HG03457 (cell line): ENCODE measurements around the gene GRIK3.

Experiments used
- ATAC-seq: cut with Tn5 transposase; IDR thresholded peaks from one replicate; pipeline ENCODE4 v1.9.1; 2021; ENCODE audit warnings: moderate number of reproducible peaks; ENCODE audit not compliant: unreplicated experiment

Gene GRIK3

DNA sequence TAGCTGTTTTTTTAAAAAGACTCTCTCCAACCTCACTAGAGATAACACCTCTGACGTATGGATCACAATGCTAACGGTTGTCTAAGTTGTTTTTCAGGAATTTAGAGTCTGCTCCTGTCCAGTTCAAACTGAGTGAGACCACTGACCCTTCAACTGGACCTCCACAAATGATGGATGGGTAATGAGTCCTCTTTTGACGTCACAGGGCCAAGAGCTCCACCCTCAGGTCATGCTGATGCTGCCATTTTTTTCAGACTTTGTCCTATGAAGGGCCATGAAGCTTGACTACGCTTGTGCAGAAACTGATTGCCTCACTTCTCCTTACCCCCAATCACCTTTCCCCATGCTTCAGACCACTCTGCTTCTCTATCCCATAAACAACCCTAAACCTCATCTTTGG lies 16.6 kb downstream of the GRIK3 start:
- ATAC-seq, result no peak

DNA sequence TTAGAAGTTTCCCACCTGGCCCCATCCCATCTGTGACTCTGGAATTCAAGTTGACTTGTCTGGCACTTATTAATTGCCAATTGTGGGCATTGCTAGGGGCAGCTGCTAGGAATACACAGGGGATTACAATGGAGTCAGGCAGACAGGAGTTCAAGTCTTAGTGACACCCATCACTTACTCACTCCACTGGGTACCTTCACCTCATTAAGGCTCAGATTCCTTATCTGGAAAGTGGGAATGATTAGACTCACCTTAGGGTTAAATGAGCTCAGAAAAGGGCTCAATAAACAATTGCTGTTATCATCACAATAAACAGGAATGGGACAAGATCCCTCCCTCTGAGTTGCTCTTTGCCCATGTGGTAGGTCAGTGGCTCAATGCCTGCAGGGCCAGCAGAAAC lies 18.2 kb downstream of the GRIK3 start:
- no peak for ATAC-seq

DNA sequence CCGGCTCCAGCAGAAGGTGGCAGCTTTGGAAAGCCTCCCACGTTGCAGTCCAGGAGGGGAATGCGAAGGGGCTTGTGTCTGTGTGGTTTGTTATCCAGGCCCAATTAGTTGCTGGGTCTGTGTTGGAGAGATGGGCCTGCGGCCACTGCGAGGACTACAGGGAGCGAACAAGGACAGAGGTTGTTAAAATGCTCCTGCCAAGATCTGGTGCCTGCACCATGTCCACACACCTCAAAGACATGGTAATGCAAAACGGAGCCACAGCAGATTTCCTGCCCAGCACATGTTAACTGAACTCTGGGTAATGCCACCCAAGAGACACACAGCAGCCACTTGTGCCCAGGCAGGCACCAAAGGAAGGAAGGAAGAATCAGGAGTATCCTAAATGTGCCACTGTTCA lies 18.6 kb downstream of the GRIK3 start:
- ATAC-seq, result no peak

DNA sequence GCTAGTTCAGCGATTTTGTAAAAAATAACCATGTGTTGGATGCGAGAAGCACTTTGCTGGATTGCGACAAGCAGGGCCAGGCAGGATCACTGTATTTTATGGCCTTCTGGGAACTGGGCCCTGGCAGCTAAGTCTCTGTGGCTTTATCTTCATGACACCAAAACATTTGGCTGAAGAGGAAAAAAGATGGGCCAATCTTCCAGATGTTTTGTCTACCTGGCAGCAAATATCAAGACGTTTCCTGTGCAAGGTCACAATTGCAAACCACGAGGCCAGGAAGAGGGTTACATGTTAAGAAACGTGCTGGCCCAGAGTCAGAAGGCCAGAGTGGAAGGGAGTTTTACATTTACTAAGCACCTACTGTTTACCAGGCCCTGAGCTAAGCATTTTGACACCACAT lies 22.1 kb downstream of the GRIK3 start:
- no peak for ATAC-seq

DNA sequence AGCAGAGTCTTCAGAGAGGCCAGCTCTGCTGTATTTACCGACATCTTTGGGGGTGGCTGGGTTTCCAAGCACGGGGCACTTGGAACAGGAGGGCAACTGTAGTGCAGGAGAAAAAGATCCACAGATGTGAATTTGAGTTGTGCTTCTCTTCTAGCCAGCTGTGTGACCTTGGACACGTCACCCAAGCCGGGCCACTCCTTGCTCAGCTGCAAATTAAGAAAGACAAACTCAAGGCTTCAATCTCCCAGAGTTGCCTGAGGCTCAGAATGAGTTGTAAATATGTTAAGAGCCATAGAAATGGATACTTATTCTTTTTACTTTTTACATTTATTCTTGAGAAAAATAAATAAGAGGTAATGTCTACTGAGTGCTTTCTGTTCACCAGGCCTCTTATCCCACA lies 24.3 kb downstream of the GRIK3 start:
- no peak for ATAC-seq

DNA sequence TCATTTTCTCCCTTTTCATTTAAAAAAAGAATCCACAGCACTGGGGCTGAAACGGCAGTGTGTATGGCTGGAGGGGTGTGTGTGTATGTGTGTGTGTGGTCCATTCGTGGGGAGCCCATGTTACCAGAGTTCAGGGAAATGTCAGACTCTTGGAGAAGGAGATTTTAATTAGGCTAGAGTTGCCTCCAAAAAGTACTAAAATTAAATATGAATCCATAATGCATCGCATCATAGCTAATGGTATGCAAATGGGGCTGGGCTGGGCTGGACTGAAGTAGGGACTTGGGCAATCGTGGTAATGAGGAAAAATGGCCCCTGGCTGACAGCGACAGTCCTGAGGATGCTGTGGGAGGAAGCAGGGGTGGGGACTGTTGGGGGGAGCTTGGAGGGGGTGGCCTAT lies 24.8 kb downstream of the GRIK3 start:
- no peak for ATAC-seq

DNA sequence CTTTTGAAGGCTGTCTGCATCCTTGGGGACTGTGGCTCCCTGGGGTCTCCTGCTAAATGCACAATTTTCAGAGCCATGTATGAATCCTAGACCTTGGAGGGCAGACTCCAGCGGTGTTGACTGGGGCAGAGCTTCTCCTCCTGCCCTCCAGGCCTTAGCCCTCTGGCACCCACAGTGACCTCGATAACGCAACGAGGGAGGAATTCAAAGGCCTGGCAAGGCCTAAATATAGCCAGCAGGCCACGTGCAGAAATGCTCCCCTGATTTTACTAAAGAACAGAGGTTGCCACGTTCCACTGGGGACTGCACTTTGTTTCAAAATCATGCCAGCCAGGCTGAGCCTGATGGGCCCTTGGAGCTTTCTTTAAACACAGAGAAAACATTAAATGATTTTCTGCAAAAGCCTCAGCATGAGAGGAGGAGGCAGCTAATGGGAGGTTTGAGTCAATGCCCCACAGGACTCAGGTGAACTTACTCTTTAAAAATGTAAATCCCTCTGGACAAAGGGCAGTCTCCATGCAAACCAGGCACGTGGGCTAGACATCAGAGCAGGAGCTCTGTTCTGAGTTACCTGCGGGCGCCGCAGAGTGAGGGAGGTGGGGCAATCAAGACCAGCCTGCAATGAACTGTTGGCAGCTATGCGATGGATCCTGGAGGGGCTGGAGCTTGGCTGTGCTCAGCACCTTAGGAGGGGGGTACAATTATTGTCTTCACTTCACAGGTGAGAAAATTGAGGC lies 28.0 kb downstream of the GRIK3 start:
- no peak for ATAC-seq

DNA sequence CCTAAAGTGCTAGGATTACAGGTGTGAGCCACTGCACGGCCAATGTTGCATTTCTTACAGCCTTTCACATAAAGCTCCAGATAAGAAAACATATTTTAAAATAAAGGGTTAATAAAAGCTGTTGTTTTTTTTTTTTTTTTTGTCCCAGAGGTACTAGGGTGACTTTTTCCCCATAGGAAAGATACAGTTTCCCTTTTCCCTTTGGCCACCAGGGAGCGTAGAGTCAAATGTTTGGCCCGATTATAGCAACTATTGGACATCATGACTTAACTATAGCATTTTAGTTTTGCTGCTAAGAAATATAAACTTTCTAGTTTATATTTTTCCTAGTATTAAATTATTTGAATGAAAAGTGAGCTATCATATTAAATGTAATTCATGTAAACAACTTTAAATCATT lies 31.4 kb downstream of the GRIK3 start:
- no peak for ATAC-seq

DNA sequence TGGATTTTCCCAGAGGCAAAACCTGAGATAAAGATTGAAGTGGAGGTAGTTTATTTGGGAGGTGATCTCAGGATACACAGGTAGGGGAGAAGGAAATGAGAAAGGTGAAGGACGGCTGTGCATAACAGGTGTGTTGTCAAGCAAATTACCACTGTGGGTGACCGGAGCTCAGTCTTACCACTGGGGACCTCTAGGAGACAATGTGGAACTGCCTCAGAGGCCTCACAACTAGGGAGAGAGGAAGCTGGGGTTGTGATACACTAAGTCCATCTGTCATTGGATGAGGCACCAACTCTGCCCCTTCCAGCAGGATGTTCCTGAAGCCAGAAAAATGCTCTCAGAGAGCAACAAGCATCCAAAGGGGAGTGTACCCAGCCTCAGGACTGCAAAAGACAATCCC lies 32.6 kb downstream of the GRIK3 start:
- ATAC-seq, result no peak

DNA sequence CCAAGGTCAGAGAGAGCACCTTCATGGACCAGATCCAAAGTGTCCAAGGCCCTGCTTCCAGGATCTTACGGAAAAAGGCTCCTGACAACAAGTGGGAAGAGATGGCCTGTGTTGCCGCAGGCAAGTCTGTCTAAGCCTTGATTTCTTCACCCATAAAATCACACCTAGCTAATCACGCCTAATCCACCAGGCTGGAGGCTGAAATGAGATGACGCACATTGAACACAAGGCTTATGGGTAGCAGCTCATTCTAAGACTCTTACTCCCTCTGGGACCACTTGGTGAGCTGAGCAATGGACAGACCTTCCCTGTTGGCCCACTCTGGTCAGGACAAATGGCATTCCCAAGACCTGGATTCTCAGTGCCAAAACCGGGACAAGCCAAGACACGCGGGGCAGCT lies 38.2 kb downstream of the GRIK3 start:
- ATAC-seq, result no peak

DNA sequence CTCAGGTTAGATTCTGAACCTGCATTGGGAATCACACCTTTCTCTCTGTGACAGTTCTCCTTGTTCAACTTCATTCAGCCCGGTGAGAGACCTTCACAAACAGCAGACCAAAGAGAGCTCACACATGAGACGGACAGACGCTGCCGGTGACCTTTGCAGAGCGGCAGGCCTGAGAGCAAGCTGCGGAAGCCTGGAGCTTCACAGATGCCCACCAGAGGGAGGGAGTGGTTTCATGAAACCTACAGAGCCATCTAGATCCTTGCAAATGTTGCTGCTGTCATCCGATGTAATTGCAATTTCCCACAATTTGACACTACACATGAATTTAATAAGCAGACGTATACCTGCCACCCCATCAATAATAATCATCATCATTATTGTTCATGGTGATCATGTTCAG lies 39.4 kb downstream of the GRIK3 start:
- ATAC-seq, result no peak

DNA sequence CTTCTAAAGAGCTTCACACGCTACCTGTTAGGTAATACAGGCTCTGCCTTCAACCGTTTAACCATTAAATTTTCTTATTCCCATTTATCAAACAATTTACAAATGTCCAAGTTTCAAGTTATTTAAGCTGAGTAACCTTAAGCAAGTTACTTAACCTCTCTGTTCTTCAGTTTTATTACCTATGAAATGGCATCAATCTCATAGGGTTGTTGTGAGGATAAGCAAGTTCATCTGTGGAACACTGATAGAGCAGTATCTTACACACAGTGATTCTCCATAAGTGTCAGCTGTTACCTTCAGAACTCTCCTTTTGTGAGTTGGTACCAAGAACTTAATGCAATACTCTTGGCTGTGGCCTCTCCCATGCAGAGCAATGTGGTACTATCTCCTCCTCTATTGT lies 40.0 kb downstream of the GRIK3 start:
- no peak for ATAC-seq

DNA sequence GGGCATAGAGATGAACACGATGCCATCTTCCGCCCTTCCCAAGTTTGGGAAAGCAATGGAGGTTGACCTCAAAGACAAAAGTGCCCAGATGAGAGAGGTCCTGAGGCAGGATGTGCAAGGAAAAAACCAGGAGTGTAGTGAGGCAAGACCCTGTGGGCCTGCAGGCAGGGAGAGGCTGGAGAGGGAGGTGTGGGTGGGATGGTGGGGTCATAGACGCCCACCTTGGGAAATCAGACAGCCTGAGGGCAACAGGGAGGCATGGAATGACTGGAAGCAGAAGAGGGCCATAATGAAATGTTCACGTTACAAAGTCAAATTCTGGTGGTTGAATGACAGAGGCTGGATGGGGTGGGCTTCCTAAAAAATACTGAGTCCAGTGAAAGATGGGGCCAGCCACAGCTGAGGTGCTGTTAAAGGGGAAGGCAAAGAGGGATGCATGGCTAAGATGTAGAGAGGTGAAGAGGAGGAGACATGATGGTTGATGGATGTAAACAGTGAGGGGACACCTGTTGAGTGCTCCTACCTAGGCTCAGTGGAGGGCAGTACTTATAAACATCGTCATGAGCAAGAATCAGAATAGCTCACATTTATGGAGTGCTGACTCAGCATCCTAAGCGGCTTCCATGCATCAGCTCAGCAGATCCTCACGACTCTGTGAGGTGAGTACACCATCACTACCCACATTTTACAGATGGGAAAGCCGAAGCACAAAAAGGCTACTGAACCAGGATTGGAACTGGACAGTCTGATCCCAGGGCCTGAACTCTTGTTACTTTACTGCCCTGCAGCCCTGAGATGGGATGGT lies 42.0 kb downstream of the GRIK3 start:
- no peak for ATAC-seq

DNA sequence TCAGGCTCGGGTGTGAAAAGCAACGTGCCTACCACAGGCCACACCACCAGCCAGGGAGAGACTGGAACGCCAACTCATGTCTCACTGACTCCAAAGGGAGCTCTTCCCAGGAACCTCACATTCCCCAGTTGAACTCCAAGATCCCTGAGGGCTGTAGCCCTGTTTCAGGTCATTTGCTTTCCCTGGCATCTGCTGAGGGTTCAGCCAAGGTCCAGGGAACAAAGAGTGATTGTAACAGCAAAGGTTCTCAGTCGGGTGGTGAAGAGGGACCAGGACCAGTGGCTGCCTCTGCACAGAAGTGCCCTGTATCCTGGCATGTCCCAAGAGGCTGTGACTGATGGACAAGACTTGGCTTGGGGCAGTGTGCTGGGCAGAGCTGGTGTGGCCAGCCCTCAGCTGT lies 42.8 kb downstream of the GRIK3 start:
- no peak for ATAC-seq

DNA sequence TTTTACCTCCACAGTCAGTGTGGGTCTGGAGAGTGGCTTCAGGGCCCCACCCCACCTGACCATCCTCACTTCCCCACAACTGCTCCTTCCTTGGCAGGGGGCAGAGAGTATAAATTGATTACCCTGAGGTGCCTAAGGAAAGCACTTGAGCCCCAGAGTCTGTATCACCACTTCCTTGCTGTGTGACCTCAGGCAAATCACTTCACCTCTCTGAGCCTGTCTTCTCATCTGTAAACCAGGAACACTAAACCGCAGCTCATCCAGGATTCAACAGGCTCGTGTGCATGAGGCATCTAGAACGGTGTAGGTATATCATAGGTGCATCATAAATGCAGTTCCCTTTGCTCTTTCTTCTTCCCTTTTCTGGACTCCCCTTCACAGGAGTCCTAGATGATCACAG lies 43.4 kb downstream of the GRIK3 start:
- no peak for ATAC-seq

DNA sequence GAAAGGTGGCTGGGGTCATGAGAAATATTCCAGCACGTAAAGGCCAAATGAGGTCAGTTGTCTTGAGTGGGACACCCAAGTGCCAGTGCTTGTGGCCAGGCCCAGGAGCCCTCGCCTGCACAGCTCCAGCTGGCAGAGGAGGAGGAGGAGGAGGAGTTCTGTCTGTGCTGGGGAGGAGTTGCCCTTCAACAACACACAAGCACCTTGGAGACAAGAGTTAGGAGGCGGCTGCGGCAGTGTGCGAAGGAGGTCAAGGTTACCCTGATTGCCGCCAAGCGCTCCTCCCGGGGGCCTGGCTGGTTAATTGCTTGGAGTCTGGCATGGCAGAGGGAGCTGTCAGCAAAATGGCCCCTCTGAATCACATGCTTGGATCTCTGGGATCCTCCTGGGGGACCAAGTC lies 45.1 kb downstream of the GRIK3 start:
- ATAC-seq, result no peak

DNA sequence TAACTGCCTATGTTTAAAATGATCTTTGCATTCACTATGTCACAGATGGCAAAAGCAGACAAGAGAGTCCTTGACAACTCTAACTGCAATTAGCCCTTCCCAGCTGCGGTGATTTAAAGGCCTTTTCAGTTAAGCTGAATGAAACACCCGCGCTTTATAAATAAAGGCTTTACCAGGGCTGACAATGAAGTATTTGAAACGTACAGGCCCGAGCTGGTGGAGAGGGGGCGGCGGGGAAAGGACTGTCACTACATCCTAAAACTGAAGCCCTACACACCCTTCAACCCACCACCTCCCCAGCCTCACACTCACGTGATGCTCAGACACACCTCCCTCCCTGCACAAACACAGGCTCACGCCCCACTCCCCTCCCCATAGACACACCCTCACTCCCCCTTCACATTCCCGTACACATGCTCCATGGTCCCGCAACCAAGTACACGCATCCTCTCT lies 45.5 kb downstream of the GRIK3 start:
- no peak for ATAC-seq

DNA sequence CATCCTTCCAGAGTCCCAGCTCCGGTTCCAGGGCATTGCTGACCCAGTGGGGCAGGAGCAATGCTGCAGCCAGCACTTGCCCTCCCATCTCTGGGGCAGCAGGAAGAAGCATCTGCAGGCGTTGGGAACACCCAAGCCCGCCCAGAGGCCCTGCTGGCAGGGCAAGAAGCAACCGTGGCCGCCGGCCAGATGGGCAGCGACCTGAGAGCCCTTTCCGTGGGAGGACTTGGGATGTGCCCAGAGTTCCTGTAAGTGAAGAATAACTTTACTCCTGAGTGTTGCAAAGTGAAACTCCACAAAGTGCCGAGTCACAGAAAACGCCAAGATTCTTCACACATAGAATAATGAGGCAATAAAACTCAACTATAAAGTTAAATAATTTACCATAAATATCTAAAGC lies 46.0 kb downstream of the GRIK3 start:
- ATAC-seq, result no peak

DNA sequence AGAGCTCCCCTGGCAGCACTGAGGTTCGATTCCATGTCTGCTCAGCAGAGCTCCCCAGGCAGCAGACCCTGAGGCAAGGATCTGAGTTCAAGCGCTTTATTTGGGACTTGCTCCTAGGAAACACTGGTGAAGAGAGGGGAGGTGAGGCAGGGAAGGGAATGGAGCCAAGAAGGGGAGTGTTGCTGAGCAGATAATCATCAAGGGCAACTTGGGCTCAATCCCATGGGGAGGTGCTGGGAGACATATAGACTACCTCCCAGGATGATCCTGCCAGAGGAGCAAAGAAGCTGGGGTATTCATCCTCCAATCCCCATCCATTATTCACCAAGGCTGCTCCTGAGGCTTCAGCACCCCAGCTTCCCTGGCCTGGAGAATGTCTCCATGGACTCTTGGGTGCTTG lies 47.0 kb downstream of the GRIK3 start:
- ATAC-seq, result no peak

DNA sequence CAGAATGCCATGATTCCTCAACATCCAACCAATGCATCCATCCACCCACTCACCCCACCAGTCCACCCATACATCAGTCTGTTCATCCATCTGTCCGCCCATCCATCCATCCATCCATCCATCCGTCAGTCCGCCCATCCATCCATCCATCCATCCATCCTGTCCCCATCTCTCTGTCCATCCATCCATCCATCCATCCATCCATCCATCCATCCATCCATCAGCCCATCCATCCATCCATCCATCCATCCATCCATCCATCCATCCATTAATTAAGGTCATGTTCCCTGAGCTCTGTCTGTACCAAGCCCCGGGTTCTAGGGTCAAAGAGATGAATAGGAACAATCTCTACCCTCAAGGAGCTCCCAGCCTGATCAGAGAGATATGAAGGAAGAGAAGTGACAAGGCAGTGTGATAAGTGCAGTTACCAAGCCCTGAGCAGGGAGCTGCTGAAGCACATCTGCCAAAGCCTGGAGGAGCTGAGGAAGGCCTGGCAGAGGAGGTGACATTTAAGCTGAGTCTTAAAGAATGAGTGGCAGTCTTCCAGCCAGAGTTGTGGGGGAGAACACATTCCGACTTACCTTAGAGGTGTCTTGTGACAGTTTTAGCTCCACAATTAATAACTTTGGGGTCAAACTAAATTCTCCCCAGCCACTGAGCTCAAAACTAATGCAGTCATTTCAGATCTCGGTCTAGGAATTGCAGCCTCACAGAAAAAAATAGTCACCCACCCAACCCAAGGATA lies 47.9 kb downstream of the GRIK3 start:
- ATAC-seq, result no peak

DNA sequence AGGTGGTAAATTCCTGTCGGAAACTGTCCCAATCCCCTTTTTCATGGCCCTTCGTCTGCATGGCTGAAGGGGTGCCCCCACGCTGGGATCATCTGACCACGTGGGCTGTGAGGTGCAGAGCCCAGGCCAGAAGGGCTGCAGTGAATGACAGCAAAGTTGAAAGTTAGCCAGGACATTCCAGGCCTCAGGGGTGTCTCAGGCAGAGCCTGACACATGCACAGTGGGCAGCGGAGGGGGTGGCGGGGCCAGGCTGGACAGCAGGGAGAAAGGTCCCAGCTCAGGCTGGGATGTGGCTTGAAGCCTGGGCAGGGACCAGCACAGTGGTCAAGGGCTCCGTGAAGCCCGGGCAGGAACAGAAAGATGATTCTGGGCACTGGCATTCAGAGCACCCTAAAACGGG lies 49.6 kb downstream of the GRIK3 start:
- no peak for ATAC-seq

DNA sequence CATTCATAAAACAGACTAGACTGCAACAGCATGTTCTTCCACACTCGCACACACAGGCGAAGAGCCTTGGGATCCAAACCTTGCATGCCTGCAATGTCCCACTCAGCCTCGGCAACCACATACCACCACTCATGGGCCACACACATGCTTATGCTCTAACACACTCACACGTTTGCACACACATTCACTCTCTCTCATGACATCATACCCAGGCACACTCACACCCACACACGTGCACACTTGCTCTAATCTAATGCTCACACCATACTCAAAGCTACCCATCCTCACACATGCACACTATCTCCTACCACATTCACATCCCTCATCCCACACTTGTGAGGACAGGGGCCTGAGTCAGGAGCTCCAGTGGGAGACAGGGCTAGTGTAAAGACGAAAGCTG lies 50.3 kb downstream of the GRIK3 start:
- ATAC-seq, result no peak
